K562 (cell line): Measurements from ENCODE around the gene CCDC117. TPM values are rescaled to one million over a fixed set of nuclear protein-coding genes. Genes with fewer than 3 reads are reported as not detected.

Experiments used
- BCL6 ChIP-seq: fragments of 250-450 bp; sonication (Bioruptor Pico); IDR thresholded peaks from 2 replicates; pipeline ENCODE4 v1.4.0; 2020
- DNMT1 ChIP-seq: fragments of 450-650 bp; IDR thresholded peaks from 2 replicates; pipeline ENCODE4 v1.6.1; 2016; ENCODE audit warnings: antibody characterized with exemption, mild to moderate bottlenecking
- FOXK2 ChIP-seq, 2 experiments: fragments of 450-650 bp; IDR thresholded peaks in 1 of 2; conservative IDR thresholded peaks in 1 of 2; 2 replicates each; pipeline ENCODE4 v1.6.1; 2016; ENCODE audit warnings: low read depth in 2 of 2, mild to moderate bottlenecking in 1 of 2
- GATAD2A ChIP-seq: fragments of 450-650 bp; IDR thresholded peaks from 2 replicates; pipeline ENCODE4 v1.6.1; 2017
- RFX1 ChIP-seq: fragments of 450-650 bp; IDR thresholded peaks from 2 replicates; pipeline ENCODE4 v1.6.1; 2016; ENCODE audit warnings: mild to moderate bottlenecking, moderate library complexity
- RHOXF2B ChIP-seq: fragments of 250-450 bp; sonication (Bioruptor Pico); conservative IDR thresholded peaks from 2 replicates; pipeline ENCODE4 v1.5.1; 2021
- SRSF9 ChIP-seq: fragments of 200-400 bp; formaldehyde crosslinking; IDR thresholded peaks from 2 replicates; pipeline ENCODE4 v1.6.1; 2017; ENCODE audit warnings: low read depth, low read length, borderline replicate concordance
- TFAM ChIP-seq: fragments of 250-450 bp; sonication (Bioruptor Pico); conservative IDR thresholded peaks from 2 replicates; pipeline ENCODE4 v1.5.0; 2021; ENCODE audit warnings: mild to moderate bottlenecking, moderate library complexity
- ZBTB8A ChIP-seq: fragments of 450-650 bp; IDR thresholded peaks from 2 replicates; pipeline ENCODE4 v1.6.1; 2018; ENCODE audit warnings: mild to moderate bottlenecking, moderate library complexity; ENCODE audit not compliant: partially characterized antibody
- ZNF354B ChIP-seq: fragments of 250-450 bp; sonication (Bioruptor Pico); IDR thresholded peaks from 2 replicates; pipeline ENCODE4 v1.4.0; 2020
- ZSCAN32 ChIP-seq: fragments of 450-650 bp; formaldehyde crosslinking; IDR thresholded peaks from 2 replicates; pipeline ENCODE4 v1.4.0; 2020; ENCODE audit warnings: mild to moderate bottlenecking, moderate library complexity
- polyA plus RNA-seq, 8 experiments: library from polyadenylated mRNA; depleted of rRNA in 4 of 8; stranded (reverse) in 5 of 8; unstranded in 3 of 8; fragments of >200 nt; fragmentation: Nextera tagmentation in 2 of 8; fragmentation: Illumina TruSeq in 1 of 8; extraction: Ambion mirVana in 2 of 8; extraction: Trizol in 1 of 8; gene quantifications; 2 replicates each; pipeline versions ENCODE4 v1.2.1 to v1.2.3, GENCODE V29; 2011 to 2014; ENCODE audit warnings: inconsistent platforms in 1 of 8, missing spikeins in 1 of 8
- total RNA-seq, 7 experiments: library from RNA; depleted of rRNA in 6 of 7; stranded (reverse); fragments of >200 nt in 6 of 7; fragmentation: Illumina TruSeq in 2 of 7; extraction: Trizol in 2 of 7; gene quantifications; 2 replicates each; pipeline versions ENCODE4 v1.2.1 to v1.2.3, GENCODE V29; 2011 to 2021; ENCODE audit warnings: low replicate concordance in 1 of 7
- TF ChIP-seq, protein P1 (sequence below): fragments of 150-350 bp; conservative IDR thresholded peaks from 2 replicates; pipeline ENCODE4 v1.6.1; 2014; ENCODE audit warnings: low read length
- TF ChIP-seq, protein P2 (sequence below): sonication (generic); formaldehyde crosslinking; IDR thresholded peaks from 2 replicates; pipeline ENCODE4 v1.9.0; 2022; ENCODE audit warnings: mild to moderate bottlenecking, missing genetic modification reagents
- TF ChIP-seq, protein P3 (sequence below), 2 experiments: fragments of 450-650 bp in 1 of 2; IDR thresholded peaks; 2 replicates each; pipeline ENCODE4 v1.6.1; 2011 to 2017; ENCODE audit warnings: low read depth in 2 of 2, antibody characterized with exemption in 1 of 2, borderline replicate concordance in 1 of 2, low read length in 1 of 2, mild to moderate bottlenecking in 1 of 2, mixed read lengths in 1 of 2; ENCODE audit not compliant: control insufficient read depth in 1 of 2
- TF ChIP-seq, protein P4 (sequence below), 3 experiments: fragments of 200-800 bp in 1 of 3; sonication (Bioruptor generic) in 1 of 3; sonication (generic) in 1 of 3; formaldehyde crosslinking in 1 of 3; IDR thresholded peaks; 2 replicates each; pipeline versions ENCODE4 v1.6.1 to v1.8.0; 2016 to 2022; ENCODE audit warnings: mild to moderate bottlenecking in 2 of 3, missing compliant biosample characterization in 2 of 3, missing genetic modification characterization in 2 of 3, missing genetic modification reagents in 1 of 3
- TF ChIP-seq, protein P5 (sequence below): fragments of 200-400 bp; formaldehyde crosslinking; IDR thresholded peaks from 2 replicates; pipeline ENCODE4 v1.6.1; 2017; ENCODE audit warnings: mild to moderate bottlenecking, low read depth, low read length, moderate library complexity

CCDC117 gene
- total and polyA plus RNA-seq, 9 of the 15 experiments (the other 6 are each of a cell fraction or from before 2014, with no cell fraction given) = 5.7 to 23.3 (median 15.8) TPM

DNA sequence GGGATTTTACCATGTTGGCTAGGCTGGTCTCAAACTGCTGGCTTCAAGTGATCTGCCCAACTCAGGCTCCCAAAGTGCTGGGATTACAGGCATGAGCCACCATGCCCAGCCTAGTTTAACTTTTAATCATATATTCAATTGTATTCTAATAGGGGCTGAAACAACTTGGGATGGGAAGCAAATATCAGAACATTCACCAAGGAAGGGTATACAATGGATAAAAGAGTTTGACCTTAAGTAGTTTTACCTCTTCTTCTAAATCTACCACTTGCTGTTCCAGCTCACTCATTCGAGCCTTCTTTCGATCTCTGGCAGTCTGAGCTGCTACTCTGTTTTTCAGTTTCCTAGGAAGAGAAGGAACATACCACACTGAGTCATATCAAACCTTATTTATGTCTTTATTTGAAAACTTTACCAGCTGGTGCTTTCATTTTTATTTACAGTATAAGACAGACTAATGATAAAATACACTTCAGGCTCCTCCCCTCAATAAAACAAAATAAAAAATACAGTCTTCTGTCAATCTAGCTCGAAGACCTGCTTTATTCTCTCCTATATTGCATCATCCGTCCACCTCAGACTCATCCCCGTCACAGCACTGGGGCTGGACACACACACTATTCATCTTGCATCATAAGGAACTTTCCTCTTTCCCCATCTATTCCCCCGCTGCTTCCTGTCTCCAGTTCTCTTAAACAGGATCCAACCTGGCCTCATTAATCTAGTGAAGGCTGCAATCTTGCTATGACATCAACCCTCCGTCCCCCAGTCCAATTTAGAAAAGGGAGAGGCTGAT is 26.5 kb downstream of the CCDC117 start (continued):
- TF ChIP-seq, protein P1, sequence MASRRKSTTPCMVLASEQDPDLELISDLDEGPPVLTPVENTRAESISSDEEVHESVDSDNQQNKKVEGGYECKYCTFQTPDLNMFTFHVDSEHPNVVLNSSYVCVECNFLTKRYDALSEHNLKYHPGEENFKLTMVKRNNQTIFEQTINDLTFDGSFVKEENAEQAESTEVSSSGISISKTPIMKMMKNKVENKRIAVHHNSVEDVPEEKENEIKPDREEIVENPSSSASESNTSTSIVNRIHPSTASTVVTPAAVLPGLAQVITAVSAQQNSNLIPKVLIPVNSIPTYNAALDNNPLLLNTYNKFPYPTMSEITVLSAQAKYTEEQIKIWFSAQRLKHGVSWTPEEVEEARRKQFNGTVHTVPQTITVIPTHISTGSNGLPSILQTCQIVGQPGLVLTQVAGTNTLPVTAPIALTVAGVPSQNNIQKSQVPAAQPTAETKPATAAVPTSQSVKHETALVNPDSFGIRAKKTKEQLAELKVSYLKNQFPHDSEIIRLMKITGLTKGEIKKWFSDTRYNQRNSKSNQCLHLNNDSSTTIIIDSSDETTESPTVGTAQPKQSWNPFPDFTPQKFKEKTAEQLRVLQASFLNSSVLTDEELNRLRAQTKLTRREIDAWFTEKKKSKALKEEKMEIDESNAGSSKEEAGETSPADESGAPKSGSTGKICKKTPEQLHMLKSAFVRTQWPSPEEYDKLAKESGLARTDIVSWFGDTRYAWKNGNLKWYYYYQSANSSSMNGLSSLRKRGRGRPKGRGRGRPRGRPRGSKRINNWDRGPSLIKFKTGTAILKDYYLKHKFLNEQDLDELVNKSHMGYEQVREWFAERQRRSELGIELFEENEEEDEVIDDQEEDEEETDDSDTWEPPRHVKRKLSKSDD = no peak
- TF ChIP-seq, protein P2, sequence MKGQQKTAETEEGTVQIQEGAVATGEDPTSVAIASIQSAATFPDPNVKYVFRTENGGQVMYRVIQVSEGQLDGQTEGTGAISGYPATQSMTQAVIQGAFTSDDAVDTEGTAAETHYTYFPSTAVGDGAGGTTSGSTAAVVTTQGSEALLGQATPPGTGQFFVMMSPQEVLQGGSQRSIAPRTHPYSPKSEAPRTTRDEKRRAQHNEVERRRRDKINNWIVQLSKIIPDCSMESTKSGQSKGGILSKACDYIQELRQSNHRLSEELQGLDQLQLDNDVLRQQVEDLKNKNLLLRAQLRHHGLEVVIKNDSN (CRISPR knock-in tag) = no peak
- TF ChIP-seq ZNF354B (CRISPR knock-in tag) (no peak), SRSF9 (no peak), RHOXF2B (CRISPR knock-in tag) (no peak), BCL6 (no peak), ZSCAN32 (CRISPR knock-in tag) (peak; percentile 86), RFX1 (no peak), DNMT1 (no peak), FOXK2 (conservative IDR thresholded peaks at IDR 0.05 in 1 of 2, IDR thresholded peaks at IDR 0.05 in 1 of 2; ENCODE audit: low read depth in 2 of 2) (no peak), TFAM (CRISPR knock-in tag) (no peak), ZBTB8A (no peak), GATAD2A (no peak)
- TF ChIP-seq, protein P3, sequence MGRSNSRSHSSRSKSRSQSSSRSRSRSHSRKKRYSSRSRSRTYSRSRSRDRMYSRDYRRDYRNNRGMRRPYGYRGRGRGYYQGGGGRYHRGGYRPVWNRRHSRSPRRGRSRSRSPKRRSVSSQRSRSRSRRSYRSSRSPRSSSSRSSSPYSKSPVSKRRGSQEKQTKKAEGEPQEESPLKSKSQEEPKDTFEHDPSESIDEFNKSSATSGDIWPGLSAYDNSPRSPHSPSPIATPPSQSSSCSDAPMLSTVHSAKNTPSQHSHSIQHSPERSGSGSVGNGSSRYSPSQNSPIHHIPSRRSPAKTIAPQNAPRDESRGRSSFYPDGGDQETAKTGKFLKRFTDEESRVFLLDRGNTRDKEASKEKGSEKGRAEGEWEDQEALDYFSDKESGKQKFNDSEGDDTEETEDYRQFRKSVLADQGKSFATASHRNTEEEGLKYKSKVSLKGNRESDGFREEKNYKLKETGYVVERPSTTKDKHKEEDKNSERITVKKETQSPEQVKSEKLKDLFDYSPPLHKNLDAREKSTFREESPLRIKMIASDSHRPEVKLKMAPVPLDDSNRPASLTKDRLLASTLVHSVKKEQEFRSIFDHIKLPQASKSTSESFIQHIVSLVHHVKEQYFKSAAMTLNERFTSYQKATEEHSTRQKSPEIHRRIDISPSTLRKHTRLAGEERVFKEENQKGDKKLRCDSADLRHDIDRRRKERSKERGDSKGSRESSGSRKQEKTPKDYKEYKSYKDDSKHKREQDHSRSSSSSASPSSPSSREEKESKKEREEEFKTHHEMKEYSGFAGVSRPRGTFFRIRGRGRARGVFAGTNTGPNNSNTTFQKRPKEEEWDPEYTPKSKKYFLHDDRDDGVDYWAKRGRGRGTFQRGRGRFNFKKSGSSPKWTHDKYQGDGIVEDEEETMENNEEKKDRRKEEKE (IDR thresholded peaks at IDR 0.05; ENCODE audit: borderline replicate concordance in 1 of 2, control insufficient read depth in 1 of 2, low read depth in 2 of 2, low read length in 1 of 2) = no peak
- TF ChIP-seq, protein P4, sequence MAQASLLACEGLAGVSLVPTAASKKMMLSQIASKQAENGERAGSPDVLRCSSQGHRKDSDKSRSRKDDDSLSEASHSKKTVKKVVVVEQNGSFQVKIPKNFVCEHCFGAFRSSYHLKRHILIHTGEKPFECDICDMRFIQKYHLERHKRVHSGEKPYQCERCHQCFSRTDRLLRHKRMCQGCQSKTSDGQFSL (CRISPR knock-in tag; IDR thresholded peaks at IDR 0.05) = no peak
- TF ChIP-seq, protein P4 (tag; IDR thresholded peaks at IDR 0.05) = no peak
- TF ChIP-seq, protein P5, sequence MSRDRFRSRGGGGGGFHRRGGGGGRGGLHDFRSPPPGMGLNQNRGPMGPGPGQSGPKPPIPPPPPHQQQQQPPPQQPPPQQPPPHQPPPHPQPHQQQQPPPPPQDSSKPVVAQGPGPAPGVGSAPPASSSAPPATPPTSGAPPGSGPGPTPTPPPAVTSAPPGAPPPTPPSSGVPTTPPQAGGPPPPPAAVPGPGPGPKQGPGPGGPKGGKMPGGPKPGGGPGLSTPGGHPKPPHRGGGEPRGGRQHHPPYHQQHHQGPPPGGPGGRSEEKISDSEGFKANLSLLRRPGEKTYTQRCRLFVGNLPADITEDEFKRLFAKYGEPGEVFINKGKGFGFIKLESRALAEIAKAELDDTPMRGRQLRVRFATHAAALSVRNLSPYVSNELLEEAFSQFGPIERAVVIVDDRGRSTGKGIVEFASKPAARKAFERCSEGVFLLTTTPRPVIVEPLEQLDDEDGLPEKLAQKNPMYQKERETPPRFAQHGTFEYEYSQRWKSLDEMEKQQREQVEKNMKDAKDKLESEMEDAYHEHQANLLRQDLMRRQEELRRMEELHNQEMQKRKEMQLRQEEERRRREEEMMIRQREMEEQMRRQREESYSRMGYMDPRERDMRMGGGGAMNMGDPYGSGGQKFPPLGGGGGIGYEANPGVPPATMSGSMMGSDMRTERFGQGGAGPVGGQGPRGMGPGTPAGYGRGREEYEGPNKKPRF = no peak
